A673 (cell line): Measurements from ENCODE around the gene SPEF2. TPM values are rescaled to one million over a fixed set of nuclear protein-coding genes. Genes with fewer than 3 reads are reported as not detected.

Experiments used
- BruUV-seq: library from RNA; stranded (reverse); fragments of 400-500 nt; replicated peaks from 2 replicates; lab custom pipeline; 2021; lab: Mats Ljungman, UMichigan
- CTCF ChIA-PET: fragments of 300-600 bp; sonication (Branson Sonifier 250); formaldehyde crosslinking; loops from one replicate; lab custom pipeline; 2022; ENCODE audit warnings: antibody characterized with exemption; lab: Charles Lee
- POLR2A ChIA-PET: fragments of 300-600 bp; sonication (Branson Sonifier 250); formaldehyde crosslinking; loops from one replicate; lab custom pipeline; 2022; ENCODE audit warnings: antibody characterized with exemption; ENCODE audit not compliant: low non-redundant PET; lab: Charles Lee
- DNase-seq: peaks from one replicate; pipeline ENCODE4 v3.0.0-alpha.2; 2015; ENCODE audit warnings: low spot score
- H3K27ac ChIP-seq: fragments of 200-600 bp; sonication (generic); 2 replicates; pipeline ENCODE4 v1.5.1; 2016; ENCODE audit warnings: mixed run types, low read depth, mild to moderate bottlenecking, mixed read lengths, antibody characterized with exemption, low read length; ENCODE audit not compliant: poor library complexity, severe bottlenecking
- H3K27me3 ChIP-seq: fragments of 200-600 bp; sonication (generic); replicated peaks from 2 replicates; pipeline ENCODE4 v1.6.1; 2017; ENCODE audit warnings: mixed run types, low read depth, mild to moderate bottlenecking, mixed read lengths, antibody characterized with exemption, low read length; ENCODE audit not compliant: insufficient read depth, poor library complexity
- H3K36me3 ChIP-seq: fragments of 200-600 bp; sonication (generic); 2 replicates; pipeline ENCODE4 v1.6.1; 2016; ENCODE audit warnings: mixed run types, mild to moderate bottlenecking, mixed read lengths, antibody characterized with exemption, low read length; ENCODE audit not compliant: insufficient read depth, poor library complexity, severe bottlenecking
- H3K4me1 ChIP-seq: fragments of 200-600 bp; sonication (generic); 2 replicates; pipeline ENCODE4 v1.6.1; 2017; ENCODE audit warnings: mixed run types, mild to moderate bottlenecking, mixed read lengths, antibody characterized with exemption, low read length; ENCODE audit not compliant: insufficient read depth, poor library complexity, severe bottlenecking
- H3K4me3 ChIP-seq: fragments of 200-600 bp; sonication (generic); 2 replicates; pipeline ENCODE4 v1.5.1; 2016; ENCODE audit warnings: low read depth, mixed run types, mild to moderate bottlenecking, mixed read lengths, low read length; ENCODE audit not compliant: poor library complexity, severe bottlenecking
- H3K9me3 ChIP-seq: fragments of 200-600 bp; sonication (generic); 2 replicates; pipeline ENCODE4 v1.6.1; 2016; ENCODE audit warnings: mixed run types, low read depth, mild to moderate bottlenecking, mixed read lengths, antibody characterized with exemption, low read length; ENCODE audit not compliant: poor library complexity, severe bottlenecking
- EZH2 ChIP-seq: fragments of 200-600 bp; sonication (generic); IDR thresholded peaks from 2 replicates; pipeline ENCODE4 v1.6.1; 2017; ENCODE audit warnings: borderline replicate concordance, low read depth, mild to moderate bottlenecking, mixed read lengths, antibody characterized with exemption, low read length; ENCODE audit not compliant: poor library complexity, severe bottlenecking
- intact Hi-C: fragments of 100-400 bp; cut with micrococcal nuclease; formaldehyde crosslinking; loops from one replicate; pipeline ENCODE4 v1.10.0; 2022; ENCODE audit not compliant: unreplicated experiment
- total RNA-seq: library from RNA; stranded (reverse); gene quantifications from 2 replicates; pipeline ENCODE4 v1.2.3, GENCODE V29; 2021
- TF ChIP-seq, protein P1 (sequence below): fragments of 300-800, 200-600 bp; sonication (generic); conservative IDR thresholded peaks from 2 replicates; pipeline ENCODE4 v1.5.1; 2017; ENCODE audit warnings: low read depth, mild to moderate bottlenecking, antibody characterized with exemption, low read length, moderate library complexity, mixed read lengths

The SPEF2 gene
- total RNA-seq, 1 experiment from 2014 or later, result 1.5 TPM

GRCh38 chr5:35788724-35789123 lies 171.1 kb downstream of the SPEF2 start:
- Histone ChIP-seq H3K4me1 (no peaks in the 10 kb centered on the region), H3K27ac (no peak overlapping the region), H3K4me3 (no peak overlapping the region), H3K27me3 (no peaks in the 10 kb centered on the region), H3K36me3 (no peaks in the 10 kb centered on the region), H3K9me3 (no peaks in the 10 kb centered on the region)
- intact Hi-C loops, result no loop called here
- no TSS peak for BruUV-seq
- no peak for DNase-seq
- ChIA-PET POLR2A (no interaction called here), CTCF (no interaction called here)
- no peak for TF ChIP-seq EZH2
- TF ChIP-seq, protein P1, sequence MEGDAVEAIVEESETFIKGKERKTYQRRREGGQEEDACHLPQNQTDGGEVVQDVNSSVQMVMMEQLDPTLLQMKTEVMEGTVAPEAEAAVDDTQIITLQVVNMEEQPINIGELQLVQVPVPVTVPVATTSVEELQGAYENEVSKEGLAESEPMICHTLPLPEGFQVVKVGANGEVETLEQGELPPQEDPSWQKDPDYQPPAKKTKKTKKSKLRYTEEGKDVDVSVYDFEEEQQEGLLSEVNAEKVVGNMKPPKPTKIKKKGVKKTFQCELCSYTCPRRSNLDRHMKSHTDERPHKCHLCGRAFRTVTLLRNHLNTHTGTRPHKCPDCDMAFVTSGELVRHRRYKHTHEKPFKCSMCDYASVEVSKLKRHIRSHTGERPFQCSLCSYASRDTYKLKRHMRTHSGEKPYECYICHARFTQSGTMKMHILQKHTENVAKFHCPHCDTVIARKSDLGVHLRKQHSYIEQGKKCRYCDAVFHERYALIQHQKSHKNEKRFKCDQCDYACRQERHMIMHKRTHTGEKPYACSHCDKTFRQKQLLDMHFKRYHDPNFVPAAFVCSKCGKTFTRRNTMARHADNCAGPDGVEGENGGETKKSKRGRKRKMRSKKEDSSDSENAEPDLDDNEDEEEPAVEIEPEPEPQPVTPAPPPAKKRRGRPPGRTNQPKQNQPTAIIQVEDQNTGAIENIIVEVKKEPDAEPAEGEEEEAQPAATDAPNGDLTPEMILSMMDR, result no peak

DNA sequence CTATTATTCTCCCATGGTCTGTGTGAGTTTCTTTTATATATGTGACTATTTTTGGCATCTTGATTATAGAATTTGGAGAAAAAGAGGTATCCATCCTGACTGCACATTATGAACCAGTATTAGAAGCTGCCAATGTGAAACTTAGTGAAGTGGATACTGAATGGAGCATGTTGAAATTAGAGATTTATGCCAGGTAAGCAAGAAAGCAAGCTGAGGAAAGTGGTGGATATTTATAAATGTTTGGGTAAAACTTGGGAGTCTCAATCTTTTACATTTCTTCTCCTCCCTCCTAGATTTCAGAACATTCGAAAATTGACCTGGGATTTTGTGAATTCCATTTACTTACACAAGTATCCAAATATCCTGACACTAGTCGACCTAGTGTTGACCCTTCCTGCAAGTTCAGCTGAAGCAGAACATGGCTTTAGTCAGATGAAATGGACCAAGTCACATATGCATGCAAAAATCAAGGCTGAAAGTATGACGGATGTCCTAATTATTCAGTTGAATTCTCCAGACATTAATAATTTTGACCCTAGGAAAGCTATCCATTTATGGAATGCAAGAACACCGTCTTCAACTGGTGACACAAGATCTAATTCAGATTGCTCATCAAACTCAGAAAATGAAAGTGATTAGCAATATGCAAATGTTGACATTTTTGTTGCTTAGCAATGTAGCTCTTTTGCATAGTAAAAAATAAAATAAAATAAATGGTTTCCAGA lies 172.2 kb downstream of the SPEF2 start:
- CTCF ChIA-PET, result no interaction called here
- Histone ChIP-seq H3K36me3 (no peaks in the 10 kb centered on the region), H3K4me3 (no peak overlapping the region), H3K27ac (no peak overlapping the region), H3K4me1 (no peaks in the 10 kb centered on the region), H3K9me3 (no peaks in the 10 kb centered on the region), H3K27me3 (no peaks in the 10 kb centered on the region)
- no peak for DNase-seq
- TF ChIP-seq, protein P1, result no peak
- no peak for TF ChIP-seq EZH2
- BruUV-seq, result no TSS peak
- POLR2A ChIA-PET, result no interaction called here
- intact Hi-C loops, result no loop called here

GRCh38 chr5:35790457-35790822 lies 172.8 kb downstream of the SPEF2 start:
- CTCF ChIA-PET, result no interaction called here
- TF ChIP-seq EZH2, result no peak
- TF ChIP-seq, protein P1, result no peak
- Histone ChIP-seq H3K27ac (no peak overlapping the region), H3K4me1 (no peaks in the 10 kb centered on the region), H3K9me3 (no peaks in the 10 kb centered on the region), H3K4me3 (no peak overlapping the region), H3K27me3 (no peaks in the 10 kb centered on the region), H3K36me3 (no peaks in the 10 kb centered on the region)
- BruUV-seq, result no TSS peak
- no peak for DNase-seq
- POLR2A ChIA-PET, result no interaction called here
- intact Hi-C loops, result no loop called here
